SIG-M5 treated with dmso at 0.1 percent for 504 hours (cell line): Measurements from ENCODE around the gene KRT17.
A peak's percentile ranks its signal among the peaks of the same experiment; 100 is the strongest.
"Not testable (repeated sequence)": the region's sequence is repeated elsewhere in the genome, so short reads cannot be mapped to it uniquely, and the experiment has no call there.

Source experiments
- DNase-seq: peaks from one replicate; lab custom pipeline; 2025; ENCODE audit not compliant: unreplicated experiment; lab: John Stamatoyannopoulos, UW

KRT17 gene

GRCh38 chr17:41599680-41600079 is 24.7 kb downstream of the KRT17 start:
- no peak for DNase-seq

- no peak for DNase-seq
Measured at GRCh38 chr17:41595585-41595984, 28.8 kb downstream of the KRT17 start.

GRCh38 chr17:41594363-41594915 is 29.9 kb downstream of the KRT17 start:
- DNase-seq, result no peak

GRCh38 chr17:41593306-41593981 is 30.9 kb downstream of the KRT17 start:
- no peak for DNase-seq

GRCh38 chr17:41592601-41593305 is 31.6 kb downstream of the KRT17 start:
- no peak for DNase-seq

- DNase-seq, result no peak
Measured at GRCh38 chr17:41589301-41589700, 35.1 kb downstream of the KRT17 start.

- DNase-seq, result no peak
Measured at GRCh38 chr17:41588126-41588810, 36.1 kb downstream of the KRT17 start.

- DNase-seq, result no peak
Measured at GRCh38 chr17:41586863-41587495, 37.4 kb downstream of the KRT17 start, which contains the start of gene KRT14. Gene KRT14, minus strand, starts transcription at chr17:41586895. Its CDS starts 61 bp downstream, at chr17:41586834.

GRCh38 chr17:41585301-41586056 is 38.9 kb downstream of the KRT17 start:
- DNase-seq, result no peak

- not testable (repeated sequence) for DNase-seq
Measured at GRCh38 chr17:41584331-41584927, 39.9 kb downstream of the KRT17 start.

GRCh38 chr17:41583137-41584127 is 40.9 kb downstream of the KRT17 start:
- no peak for DNase-seq

- not testable (repeated sequence) for DNase-seq
Measured at GRCh38 chr17:41582061-41582968, 42.1 kb downstream of the KRT17 start.

GRCh38 chr17:41581366-41582060 is 42.9 kb downstream of the KRT17 start:
- no peak for DNase-seq

- no peak for DNase-seq
Measured at GRCh38 chr17:41580687-41581365, 43.5 kb downstream of the KRT17 start.

- DNase-seq, result no peak
Measured at GRCh38 chr17:41580244-41580575, 44.2 kb downstream of the KRT17 start.

GRCh38 chr17:41579484-41580243 is 44.7 kb downstream of the KRT17 start:
- peak; percentile 56 for DNase-seq
